Activated naive CD8-positive, alpha-beta T cell treated with anti-CD3 and anti-CD28 coated beads, Interleukin-2, amount 50 U/mL, for 24 hours (primary cell): ENCODE results near the gene BAD.

Experiments
- ATAC-seq: fragments of 150-1000 bp; cut with Tn5 transposase; one replicate; pipeline ENCODE4 v1.10.0; 2021
- DNase-seq: peaks from one replicate; pipeline ENCODE4 v3.0.0; 2021
- H3K27ac Mint-ChIP-seq: one replicate; pipeline ENCODE4 v1.8.0; 2021; ENCODE audit warnings: mild to moderate bottlenecking, mixed read lengths
- H3K27me3 Mint-ChIP-seq: one replicate; pipeline ENCODE4 v1.8.0; 2021; ENCODE audit warnings: mixed read lengths
- H3K36me3 Mint-ChIP-seq: one replicate; pipeline ENCODE4 v1.8.0; 2021; ENCODE audit warnings: low read depth, mixed read lengths
- H3K4me1 Mint-ChIP-seq: one replicate; pipeline ENCODE4 v1.8.0; 2021; ENCODE audit warnings: mixed read lengths
- H3K4me3 Mint-ChIP-seq: one replicate; pipeline ENCODE4 v1.8.0; 2021; ENCODE audit warnings: mild to moderate bottlenecking, moderate library complexity, mixed read lengths
- H3K9me3 Mint-ChIP-seq: one replicate; pipeline ENCODE4 v1.8.0; 2021; ENCODE audit warnings: mixed read lengths

Gene BAD

GRCh38 chr11:64306563-64306875, 22.1 kb upstream of the BAD start:
- ATAC-seq (no peak), DNase-seq (no peak)
- peaks cover 35% of the 10 kb centered on the region for H3K4me1 Mint-ChIP-seq
- H3K36me3 Mint-ChIP-seq = peaks cover 17% of the 10 kb centered on the region
- no peaks in the 10 kb centered on the region for H3K9me3 Mint-ChIP-seq
- H3K4me3 Mint-ChIP-seq = peak overlapping the region; percentile 99
- H3K27ac Mint-ChIP-seq = peak overlapping the region; percentile 96
- H3K27me3 Mint-ChIP-seq = peaks cover 9% of the 10 kb centered on the region

- H3K4me1 Mint-ChIP-seq = peaks cover 34% of the 10 kb centered on the region
- DNase-seq = peak; percentile 77
- peaks cover 11% of the 10 kb centered on the region for H3K27me3 Mint-ChIP-seq
- ATAC-seq = peak; percentile 21
- H3K9me3 Mint-ChIP-seq = no peaks in the 10 kb centered on the region
- H3K27ac Mint-ChIP-seq = peak overlapping the region; percentile 96
- peaks cover 15% of the 10 kb centered on the region for H3K36me3 Mint-ChIP-seq
- H3K4me3 Mint-ChIP-seq = peak overlapping the region; percentile 99
Measured at GRCh38 chr11:64305691-64306562, 21.5 kb upstream of the BAD start.

GRCh38 chr11:64305075-64305690, 20.7 kb upstream of the BAD start, which contains the start of gene ESRRA:
TSS of gene ESRRA (plus strand) at chr11:64305524. CDS start at chr11:64307180, 1,656 bp downstream.
- peak; percentile 72 for ATAC-seq
- peaks cover 38% of the 10 kb centered on the region for H3K4me1 Mint-ChIP-seq

GRCh38 chr11:64304316-64305072, 20.0 kb upstream of the BAD start:
- ATAC-seq (peak; percentile 66), DNase-seq (peak; percentile 98)
- H3K4me1 Mint-ChIP-seq = peaks cover 42% of the 10 kb centered on the region
- no peaks in the 10 kb centered on the region for H3K9me3 Mint-ChIP-seq
- H3K4me3 Mint-ChIP-seq = peak overlapping the region; percentile 86
- H3K27ac Mint-ChIP-seq = peak overlapping the region; percentile 97
- H3K27me3 Mint-ChIP-seq = peaks cover 25% of the 10 kb centered on the region
- H3K36me3 Mint-ChIP-seq = peaks cover 13% of the 10 kb centered on the region

More at GRCh38 chr11:64305075-64305690, 20.7 kb upstream of the BAD start, which contains the start of gene ESRRA:
- peak within 1 kb of the TSS; percentile 99 for H3K4me3 Mint-ChIP-seq
- peaks cover 13% of the 10 kb centered on the region for H3K36me3 Mint-ChIP-seq
- peaks cover 19% of the 10 kb centered on the region for H3K27me3 Mint-ChIP-seq
- no peaks in the 10 kb centered on the region for H3K9me3 Mint-ChIP-seq
- peak within 1 kb of the TSS; percentile 97 for H3K27ac Mint-ChIP-seq
- peak; percentile 100 for DNase-seq

GRCh38 chr11:64304032-64304315, 19.5 kb upstream of the BAD start:
- peaks cover 41% of the 10 kb centered on the region for H3K4me1 Mint-ChIP-seq
- DNase-seq = no peak
- H3K27me3 Mint-ChIP-seq = peaks cover 29% of the 10 kb centered on the region
- H3K9me3 Mint-ChIP-seq = no peaks in the 10 kb centered on the region
- no peak for ATAC-seq
- H3K36me3 Mint-ChIP-seq = peaks cover 10% of the 10 kb centered on the region
- H3K4me3 Mint-ChIP-seq = peak overlapping the region; percentile 86
- peak overlapping the region; percentile 97 for H3K27ac Mint-ChIP-seq

GRCh38 chr11:64303109-64304031, 18.9 kb upstream of the BAD start:
- Mint-ChIP-seq H3K36me3 (peaks cover 10% of the 10 kb centered on the region), H3K27me3 (peaks cover 35% of the 10 kb centered on the region), H3K27ac (no peak overlapping the region), H3K9me3 (no peaks in the 10 kb centered on the region), H3K4me3 (peak overlapping the region; percentile 86), H3K4me1 (peaks cover 41% of the 10 kb centered on the region)
- ATAC-seq (no peak), DNase-seq (no peak)

- Mint-ChIP-seq H3K4me1 (peaks cover 30% of the 10 kb centered on the region), H3K36me3 (no peaks in the 10 kb centered on the region), H3K27me3 (peaks cover 68% of the 10 kb centered on the region), H3K4me3 (peak within 1 kb of the TSS; percentile 62), H3K9me3 (no peaks in the 10 kb centered on the region), H3K27ac (no peak within 1 kb of the TSS)
- DNase-seq = no peak
- ATAC-seq = no peak
Measured at GRCh38 chr11:64299847-64300648, 15.6 kb upstream of the BAD start, which contains the start of gene CATSPERZ. TSS of gene CATSPERZ (plus strand) at chr11:64300358. CDS start at chr11:64300411, 53 bp downstream.

GRCh38 chr11:64298966-64299846, 14.7 kb upstream of the BAD start:
- H3K9me3 Mint-ChIP-seq = no peaks in the 10 kb centered on the region
- peaks cover 22% of the 10 kb centered on the region for H3K4me1 Mint-ChIP-seq
- DNase-seq (no peak), ATAC-seq (no peak)
- H3K27me3 Mint-ChIP-seq = peaks cover 74% of the 10 kb centered on the region
- no peaks in the 10 kb centered on the region for H3K36me3 Mint-ChIP-seq
- H3K27ac Mint-ChIP-seq = no peak overlapping the region
- peak overlapping the region; percentile 14 for H3K4me3 Mint-ChIP-seq

- Mint-ChIP-seq H3K27ac (no peak overlapping the region), H3K4me1 (peaks cover 17% of the 10 kb centered on the region), H3K27me3 (peaks cover 83% of the 10 kb centered on the region), H3K36me3 (no peaks in the 10 kb centered on the region), H3K4me3 (no peak overlapping the region), H3K9me3 (no peaks in the 10 kb centered on the region)
- no peak for DNase-seq
- no peak for ATAC-seq
Measured at GRCh38 chr11:64297699-64298358, 13.4 kb upstream of the BAD start.

GRCh38 chr11:64296830-64297698, 12.6 kb upstream of the BAD start:
- no peak overlapping the region for H3K27ac Mint-ChIP-seq
- no peak for DNase-seq

GRCh38 chr11:64296236-64296635, 11.8 kb upstream of the BAD start:
- peaks cover 81% of the 10 kb centered on the region for H3K27me3 Mint-ChIP-seq
- ATAC-seq (no peak), DNase-seq (no peak)
- no peak overlapping the region for H3K4me3 Mint-ChIP-seq
- no peaks in the 10 kb centered on the region for H3K9me3 Mint-ChIP-seq
- H3K27ac Mint-ChIP-seq = no peak overlapping the region
- peaks cover 17% of the 10 kb centered on the region for H3K4me1 Mint-ChIP-seq
- no peaks in the 10 kb centered on the region for H3K36me3 Mint-ChIP-seq

More at GRCh38 chr11:64296830-64297698, 12.6 kb upstream of the BAD start:
- Mint-ChIP-seq H3K4me1 (peaks cover 17% of the 10 kb centered on the region), H3K4me3 (no peak overlapping the region), H3K36me3 (no peaks in the 10 kb centered on the region), H3K9me3 (no peaks in the 10 kb centered on the region), H3K27me3 (peaks cover 87% of the 10 kb centered on the region)
- ATAC-seq = no peak
